Prostate gland (tissue), 2 donors: ENCODE results near the gene GNB2.

Source experiments
- POLR2A ChIP-seq: fragments of 450-650 bp; IDR thresholded peaks from one replicate; pipeline ENCODE4 v1.6.1; 2016; ENCODE audit warnings: antibody characterized with exemption, mild to moderate bottlenecking
- POLR2AphosphoS5 ChIP-seq: sonication (generic); formaldehyde crosslinking; IDR thresholded peaks from one replicate; pipeline ENCODE4 v1.6.1; 2017; ENCODE audit warnings: antibody characterized with exemption
- TF ChIP-seq, protein P1 (sequence below), 4 experiments: fragments of 200-600 bp in 2 of 4; fragments of 450-650 bp in 2 of 4; sonication (generic) in 2 of 4; IDR thresholded peaks; 1 replicate in 3 of 4; 2 replicates in 1 of 4; pipeline ENCODE4 v1.5.1; 2016 to 2019; ENCODE audit warnings: antibody characterized with exemption in 4 of 4, mild to moderate bottlenecking in 2 of 4, moderate library complexity in 2 of 4

DNA sequence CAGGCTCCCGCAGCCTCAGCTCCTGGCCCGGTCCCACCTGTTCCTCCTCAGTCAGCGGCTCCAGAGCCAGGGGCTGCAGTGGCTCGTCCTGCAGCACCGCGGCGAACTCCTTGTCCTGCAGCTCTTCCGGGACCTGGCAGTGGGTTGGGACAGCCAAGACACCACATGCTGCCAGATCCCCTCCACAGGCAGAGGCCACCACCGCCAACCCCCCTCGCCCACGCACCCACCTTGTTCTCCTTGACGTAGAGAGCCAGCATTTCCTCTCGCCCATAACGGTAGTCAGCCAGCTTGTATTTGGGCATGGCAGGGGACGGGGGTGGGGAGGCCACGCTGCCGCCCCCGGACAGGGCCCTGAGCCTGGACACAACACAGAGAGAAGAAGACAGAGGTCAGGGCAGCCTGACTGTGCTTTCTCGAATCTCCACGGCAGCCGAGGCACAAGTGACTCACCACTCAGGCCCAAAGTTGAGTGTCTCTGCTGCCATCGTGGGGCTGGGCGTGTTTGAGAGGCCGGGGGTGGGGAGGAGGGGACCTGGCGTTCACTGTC is 14.3 kb downstream of the GNB2 start:
- TF ChIP-seq, protein P1, sequence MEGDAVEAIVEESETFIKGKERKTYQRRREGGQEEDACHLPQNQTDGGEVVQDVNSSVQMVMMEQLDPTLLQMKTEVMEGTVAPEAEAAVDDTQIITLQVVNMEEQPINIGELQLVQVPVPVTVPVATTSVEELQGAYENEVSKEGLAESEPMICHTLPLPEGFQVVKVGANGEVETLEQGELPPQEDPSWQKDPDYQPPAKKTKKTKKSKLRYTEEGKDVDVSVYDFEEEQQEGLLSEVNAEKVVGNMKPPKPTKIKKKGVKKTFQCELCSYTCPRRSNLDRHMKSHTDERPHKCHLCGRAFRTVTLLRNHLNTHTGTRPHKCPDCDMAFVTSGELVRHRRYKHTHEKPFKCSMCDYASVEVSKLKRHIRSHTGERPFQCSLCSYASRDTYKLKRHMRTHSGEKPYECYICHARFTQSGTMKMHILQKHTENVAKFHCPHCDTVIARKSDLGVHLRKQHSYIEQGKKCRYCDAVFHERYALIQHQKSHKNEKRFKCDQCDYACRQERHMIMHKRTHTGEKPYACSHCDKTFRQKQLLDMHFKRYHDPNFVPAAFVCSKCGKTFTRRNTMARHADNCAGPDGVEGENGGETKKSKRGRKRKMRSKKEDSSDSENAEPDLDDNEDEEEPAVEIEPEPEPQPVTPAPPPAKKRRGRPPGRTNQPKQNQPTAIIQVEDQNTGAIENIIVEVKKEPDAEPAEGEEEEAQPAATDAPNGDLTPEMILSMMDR (IDR thresholded peaks at IDR 0.05), result no peak
- TF ChIP-seq POLR2AphosphoS5, result no peak
- no peak for TF ChIP-seq POLR2A
